ENCODE data around the gene TTLL10.

- TF ChIP-seq EZH2 (IDR thresholded peaks at IDR 0.05; ENCODE audit: borderline replicate concordance, low read length) (no peak), CTCF (conservative IDR thresholded peaks at IDR 0.05 in 1 of 2, IDR thresholded peaks at IDR 0.05 in 1 of 2; ENCODE audit: extremely low read depth in 1 of 2, insufficient read depth in 1 of 2, low read depth in 1 of 2, low read length in 2 of 2) (no peak)
Observed at GRCh38 chr1:1198423-1199140, 24.9 kb downstream of the TTLL10 start.
